HG03558 (cell line): Measurements from ENCODE around the gene TAF15.

Experiments
- ATAC-seq: cut with Tn5 transposase; IDR thresholded peaks from one replicate; pipeline ENCODE4 v1.9.1; 2021; ENCODE audit warnings: moderate number of reproducible peaks; ENCODE audit not compliant: unreplicated experiment; ENCODE audit errors: extremely low read depth

Gene TAF15

GRCh38 chr17:35893751-35894150, 84.5 kb downstream of the TAF15 start:
- ATAC-seq, result no peak

- ATAC-seq, result no peak
Measured at GRCh38 chr17:35894206-35894605, 84.9 kb downstream of the TAF15 start.

- ATAC-seq, result no peak
Measured at GRCh38 chr17:35895636-35896587, 86.6 kb downstream of the TAF15 start.
